NCI-H446 (cell line): Measurements from ENCODE around the gene C1orf167.

ENCODE experiments used
- DNase-seq, 2 experiments: peaks; one replicate each; lab custom pipeline; 2025; lab: John Stamatoyannopoulos, UW

C1orf167 gene

GRCh38 chr1:11761285-11761684, 708 bp upstream of the C1orf167 start:
- no peak for DNase-seq

DNA sequence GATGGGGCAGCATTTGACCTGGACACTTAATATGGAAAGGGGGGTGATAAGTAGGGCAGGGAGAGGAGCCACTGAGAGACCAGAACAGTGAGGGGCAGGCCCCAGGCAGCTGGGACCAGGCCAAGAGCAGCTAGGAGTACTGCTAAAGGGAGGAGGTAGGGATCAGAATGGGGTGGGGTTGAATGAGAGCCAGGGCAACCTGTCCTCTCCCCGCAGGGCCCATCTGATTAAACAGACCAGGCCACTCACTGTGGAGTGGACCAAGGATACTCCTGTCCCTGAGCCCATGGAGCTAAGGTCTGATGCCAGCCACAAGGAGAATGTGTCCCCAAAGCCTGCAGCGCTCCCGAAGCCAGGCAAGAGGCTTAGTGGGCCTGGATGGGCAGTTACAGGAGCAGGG, 2.1 kb downstream of the C1orf167 start:
- no peak for DNase-seq

GRCh38 chr1:11764519-11764918, 2.5 kb downstream of the C1orf167 start:
- DNase-seq: no peak

DNA sequence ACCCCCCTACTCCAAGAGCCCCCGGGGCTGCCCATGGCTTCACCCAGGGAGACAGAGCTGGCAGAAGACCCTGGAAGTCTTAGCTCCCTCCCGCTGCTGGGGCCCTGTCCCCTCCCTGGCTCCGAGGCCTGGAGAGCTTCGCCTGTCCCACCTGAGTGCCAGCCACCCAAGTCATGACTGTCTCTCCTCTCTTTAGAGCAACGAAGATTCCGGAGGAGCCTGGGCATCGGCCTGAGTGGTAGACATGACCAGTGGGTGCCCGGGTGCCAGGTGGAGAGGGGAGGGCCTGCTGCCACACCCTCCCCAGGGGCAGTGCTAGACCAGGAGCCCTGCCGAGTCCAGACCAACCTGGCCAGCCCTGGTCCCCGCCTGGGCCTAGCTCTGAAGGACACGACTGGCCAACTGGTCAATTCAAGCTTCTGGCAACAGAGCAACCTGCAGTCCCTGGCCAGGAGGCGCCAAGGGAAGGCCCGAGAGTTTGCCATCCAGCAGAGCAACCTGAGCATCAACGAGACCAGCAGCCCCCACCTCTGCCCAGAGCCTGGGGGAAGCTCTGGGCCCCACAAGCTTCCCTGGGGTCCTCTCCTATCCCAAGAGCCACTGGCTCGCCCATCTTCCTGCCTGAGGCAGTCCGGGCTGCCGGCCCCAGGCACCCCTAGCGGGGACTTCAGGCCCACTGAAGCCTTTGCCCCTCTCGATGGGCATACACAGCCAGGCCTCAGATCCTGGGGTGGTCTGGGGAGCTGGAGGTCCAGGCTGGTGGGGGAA, 3.9 kb downstream of the C1orf167 start:
- no peak for DNase-seq

DNA sequence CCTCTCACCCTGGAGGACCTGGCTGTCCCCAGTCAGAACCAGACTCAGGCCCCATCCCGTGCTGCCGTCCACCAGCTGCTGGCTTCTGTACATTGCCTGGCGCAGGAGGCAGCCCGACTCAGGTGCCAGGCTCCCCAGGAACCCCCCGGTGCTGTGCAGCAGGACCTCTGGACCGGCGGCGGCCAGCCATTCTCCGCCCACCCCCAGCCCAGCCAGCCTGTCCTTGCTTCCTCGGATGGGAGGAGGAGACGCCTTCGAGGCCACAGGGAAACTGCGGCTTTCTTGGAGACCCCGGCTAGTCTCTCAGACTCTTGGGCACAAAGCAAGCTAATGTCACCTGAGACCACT, 4.4 kb downstream of the C1orf167 start:
- DNase-seq: no peak

DNA sequence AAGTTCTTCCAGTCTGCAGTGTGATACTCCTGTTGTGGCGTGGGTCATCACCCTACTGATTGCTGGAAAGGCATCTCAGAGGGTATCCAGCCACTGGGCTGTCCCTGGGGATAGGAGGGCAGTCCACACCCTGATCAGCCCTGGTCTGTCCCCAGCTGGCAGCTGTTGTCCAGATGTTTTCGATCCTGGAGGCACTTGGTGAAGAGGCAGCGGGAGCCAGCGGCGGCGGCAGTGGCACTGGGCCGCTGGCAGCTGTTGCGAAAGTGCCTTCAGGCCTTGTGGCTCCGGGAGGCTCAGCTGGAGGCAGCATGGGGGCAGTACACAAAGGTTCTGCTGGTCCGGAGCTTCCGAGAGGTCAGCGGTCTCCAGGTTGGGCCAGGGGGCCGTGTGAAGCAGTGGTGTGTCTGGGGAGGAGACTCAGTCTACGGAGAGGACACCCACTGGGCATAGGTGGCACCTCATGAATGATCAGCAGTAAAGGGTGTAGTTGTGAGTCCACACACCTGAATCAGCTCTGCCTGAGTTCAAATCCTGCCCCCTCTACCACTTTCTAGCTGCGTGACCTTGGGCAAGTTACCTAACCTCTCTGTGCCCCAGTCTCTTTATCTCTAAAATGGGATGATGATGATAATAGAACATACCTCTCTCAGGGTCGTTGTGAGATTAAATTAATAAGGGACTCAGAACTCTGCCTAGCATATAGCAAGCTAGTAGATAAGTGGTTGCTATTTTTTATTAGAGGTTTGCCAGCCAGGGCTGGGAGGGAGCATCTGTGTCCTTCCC, 6.1 kb downstream of the C1orf167 start:
- DNase-seq: no peak

- no peak for DNase-seq
These were observed 6.8 kb downstream of the C1orf167 start for GRCh38 chr1:11768821-11769220.

DNA sequence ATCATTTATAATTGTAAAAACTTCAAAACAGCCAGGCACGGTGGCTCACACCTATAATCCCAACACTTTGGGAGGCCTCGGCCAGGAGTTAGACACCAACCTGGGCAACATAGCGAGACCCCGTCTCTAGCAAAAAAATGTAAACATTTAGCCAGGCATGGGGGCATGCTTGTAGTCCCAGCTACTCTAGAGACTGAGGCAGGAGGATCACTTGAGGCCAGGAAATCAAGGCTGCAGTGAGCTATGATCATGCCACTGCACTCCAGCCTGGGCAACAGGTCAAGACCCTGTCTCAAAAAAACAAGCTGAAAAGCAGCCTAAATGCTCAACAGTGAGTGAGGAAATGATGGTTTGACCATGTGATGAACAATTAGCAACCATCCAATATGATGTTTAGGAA, 7.3 kb downstream of the C1orf167 start:
- no peak for DNase-seq

- no peak for DNase-seq
These were observed 8.0 kb downstream of the C1orf167 start for GRCh38 chr1:11770011-11770410.

- DNase-seq: no peak
These were observed 9.6 kb downstream of the C1orf167 start for GRCh38 chr1:11771481-11772043.

DNA sequence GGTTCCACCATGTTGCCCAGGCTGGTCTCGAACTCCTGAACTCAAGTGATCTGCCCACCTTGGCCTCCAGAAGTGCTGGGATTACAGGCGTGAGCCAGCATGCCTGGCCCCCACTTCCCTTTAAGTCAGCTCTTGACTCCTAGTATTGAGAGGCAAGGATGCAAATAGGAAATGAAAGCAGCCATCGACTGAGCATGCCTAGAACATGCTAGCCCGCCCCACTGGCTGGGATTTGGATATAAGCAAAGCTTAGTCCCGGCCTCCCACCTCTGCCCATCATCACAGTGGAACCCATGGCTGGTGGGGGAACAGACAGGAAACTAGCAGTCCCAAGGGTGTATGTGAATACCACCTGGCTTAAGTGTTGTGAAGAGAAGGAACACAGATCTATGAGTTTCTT, 10.5 kb downstream of the C1orf167 start:
- no peak for DNase-seq

GRCh38 chr1:11774753-11775152, 12.8 kb downstream of the C1orf167 start:
- no peak for DNase-seq

DNA sequence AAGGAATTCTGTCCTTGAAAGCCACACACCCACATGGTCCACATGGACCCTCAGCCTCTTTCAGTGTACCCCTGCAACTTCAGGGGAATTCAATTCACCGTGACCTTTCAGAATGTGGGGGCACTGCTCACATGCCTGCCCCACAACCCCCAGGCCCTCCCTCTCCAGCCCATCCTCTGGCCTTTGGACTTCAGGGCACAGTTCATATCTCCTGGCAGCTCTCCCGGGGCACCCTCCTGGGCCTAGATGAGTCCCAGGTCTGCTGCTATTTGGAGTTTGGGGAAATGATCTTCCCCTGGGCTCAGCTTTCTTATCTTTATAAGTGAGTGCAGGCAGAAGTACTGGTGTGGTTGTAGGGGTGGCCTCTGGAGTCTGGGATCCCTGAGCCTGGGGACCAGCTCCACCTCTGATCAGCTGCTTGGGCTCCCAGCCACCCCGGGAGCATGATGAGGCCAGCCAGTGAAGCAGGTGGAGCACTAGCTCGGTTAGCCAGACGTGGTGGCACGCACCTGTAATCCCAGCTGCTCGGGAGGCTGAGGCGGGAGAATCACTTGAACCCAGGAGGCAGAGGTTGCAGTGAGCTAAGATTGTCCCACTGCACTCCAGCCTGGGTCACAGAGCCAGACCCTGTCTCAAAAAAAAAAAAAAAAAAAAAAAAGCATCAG, 15.8 kb downstream of the C1orf167 start:
- DNase-seq: no peak

- no peak for DNase-seq
These were observed 16.3 kb downstream of the C1orf167 start for GRCh38 chr1:11778336-11778735.

DNA sequence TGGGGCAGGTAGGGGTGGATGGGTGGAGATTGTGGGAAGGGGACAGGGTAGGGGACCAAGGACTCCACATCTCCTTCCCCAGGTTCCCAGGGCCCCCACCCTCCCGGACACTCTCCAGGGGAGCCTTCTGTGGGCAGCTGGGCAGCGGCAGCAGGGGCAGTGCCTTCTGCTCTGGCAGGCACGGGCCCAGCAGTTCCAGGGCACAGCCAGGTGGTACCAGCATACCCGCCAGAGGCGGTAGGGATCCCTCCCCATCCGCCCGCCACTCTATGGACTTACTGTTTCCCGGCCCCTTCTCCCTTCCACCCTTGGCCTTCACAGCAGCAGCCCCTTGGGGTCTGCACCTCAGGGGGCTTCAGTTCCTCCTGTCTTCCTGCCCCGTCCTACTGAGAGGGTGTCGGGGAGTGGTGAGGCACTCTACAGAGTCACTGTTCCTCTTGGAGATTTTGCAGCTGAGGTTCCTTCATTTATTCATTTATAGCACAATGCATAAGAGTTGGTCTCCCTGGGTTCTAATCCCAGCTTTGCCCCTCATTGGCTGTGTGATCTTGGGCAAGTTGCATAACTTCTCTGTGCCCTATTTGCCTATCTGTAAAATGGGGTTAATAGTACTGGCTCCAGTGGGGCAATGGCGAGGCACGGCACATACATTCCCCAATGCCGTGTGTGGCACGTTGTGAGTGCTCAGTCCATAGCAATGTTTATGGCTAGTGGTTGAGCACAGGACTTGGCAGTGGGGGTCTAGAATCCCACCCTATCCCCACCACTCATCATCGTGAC, 17.0 kb downstream of the C1orf167 start:
- no peak for DNase-seq

- DNase-seq: no peak
These were observed 17.9 kb downstream of the C1orf167 start for GRCh38 chr1:11779715-11780379.

DNA sequence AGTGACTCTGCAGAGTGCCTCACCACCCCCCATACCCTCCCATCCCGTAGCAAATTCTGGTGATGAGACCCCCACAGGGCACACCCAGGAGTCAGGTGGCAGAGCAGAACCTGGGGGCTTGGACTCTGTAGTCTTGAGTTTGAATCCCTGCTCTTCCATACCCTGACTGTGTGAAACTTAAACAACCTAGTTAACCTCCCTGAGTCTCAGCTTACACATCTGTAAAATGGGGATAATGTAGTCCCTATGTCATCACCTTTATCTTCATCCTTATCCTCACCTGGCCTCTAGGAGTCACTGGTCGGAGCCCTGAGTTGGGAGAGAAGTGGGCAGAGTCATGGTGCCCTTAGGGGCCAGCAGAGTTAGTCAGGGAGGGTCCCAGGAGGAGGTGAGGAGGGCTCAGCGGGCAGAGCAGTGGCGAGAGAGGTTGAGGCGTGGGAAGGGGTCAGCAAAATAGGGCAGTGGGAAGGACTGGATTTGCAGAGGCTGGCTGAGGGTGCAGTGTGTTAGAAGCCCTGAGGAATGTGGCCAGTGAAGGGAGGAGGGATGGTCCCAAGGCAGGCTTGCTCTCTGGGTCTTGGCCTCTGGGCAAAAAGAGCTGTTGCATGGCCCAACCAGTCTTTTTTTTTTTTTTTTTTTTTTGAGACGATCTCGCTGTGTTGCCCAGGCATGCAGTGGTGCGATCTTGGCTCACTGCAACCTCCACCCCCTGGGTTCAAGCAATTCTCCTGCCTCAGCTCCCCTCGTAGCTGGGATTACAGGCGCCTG, 18.6 kb downstream of the C1orf167 start:
- DNase-seq: no peak

DNA sequence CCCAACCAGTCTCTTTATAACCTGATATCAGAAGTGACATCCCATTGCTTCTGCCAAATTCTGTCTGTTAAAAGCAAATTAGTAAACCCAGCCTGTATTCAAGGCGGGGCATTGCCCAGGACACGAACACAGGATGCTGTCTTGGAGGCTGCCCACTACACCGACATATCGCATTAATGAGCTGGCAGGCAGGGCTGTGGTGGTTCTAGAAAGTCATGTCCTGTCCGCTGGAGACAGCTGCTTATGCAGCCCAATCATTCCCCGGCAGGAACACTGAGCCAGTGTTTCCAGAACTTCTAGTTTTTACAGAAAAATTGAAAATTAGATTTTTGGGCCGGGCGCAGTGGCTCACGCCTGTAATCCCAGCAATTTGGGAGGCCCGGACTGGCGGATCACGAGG, 19.3 kb downstream of the C1orf167 start:
- DNase-seq: no peak

GRCh38 chr1:11782127-11782708, 20.2 kb downstream of the C1orf167 start:
- no peak for DNase-seq

GRCh38 chr1:11783556-11783955, 21.6 kb downstream of the C1orf167 start:
- DNase-seq: no peak
